NCI-H1436 (cell line): ENCODE measurements around the gene ZNF519.

Experiments used
- DNase-seq: peaks from one replicate; lab custom pipeline; 2025; lab: John Stamatoyannopoulos, UW

ZNF519 gene

DNA sequence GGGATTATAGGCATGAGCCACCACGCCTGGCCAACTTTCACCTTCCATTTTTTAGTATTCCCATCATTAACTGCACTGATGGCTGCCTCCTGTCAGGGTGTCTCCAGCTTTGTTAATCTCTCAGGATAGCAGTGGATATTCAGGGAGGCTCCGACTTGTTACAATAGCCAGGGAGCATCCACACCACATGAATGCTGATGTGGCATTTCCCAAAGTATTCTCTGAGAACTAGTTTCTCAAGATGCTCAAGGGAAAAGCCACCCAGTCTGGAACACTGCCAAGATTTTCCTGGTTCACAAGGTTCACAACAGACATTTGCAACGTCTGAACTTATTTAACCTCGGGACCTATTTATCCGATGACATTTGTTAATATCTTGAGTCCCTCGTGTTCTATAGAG lies 33.8 kb downstream of the ZNF519 start:
- no peak for DNase-seq

DNA sequence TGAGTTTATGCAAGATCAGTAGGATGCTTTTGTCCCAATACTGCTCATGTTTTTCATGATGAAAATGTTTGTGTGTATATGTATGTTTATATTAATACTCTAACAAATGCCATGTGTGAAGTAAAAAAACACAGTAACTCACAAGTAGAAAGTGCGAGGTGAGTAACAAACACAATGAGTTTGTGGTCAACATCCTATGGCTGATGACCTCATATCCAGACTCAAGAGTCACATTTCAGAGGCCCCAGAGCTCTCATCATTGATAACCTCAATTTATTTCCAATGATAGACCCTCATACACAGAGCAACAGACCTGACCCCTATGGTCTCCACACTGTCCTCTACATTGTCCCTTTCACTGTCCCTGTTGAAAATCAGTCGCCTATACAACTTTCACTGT lies 34.5 kb downstream of the ZNF519 start:
- DNase-seq: no peak

DNA sequence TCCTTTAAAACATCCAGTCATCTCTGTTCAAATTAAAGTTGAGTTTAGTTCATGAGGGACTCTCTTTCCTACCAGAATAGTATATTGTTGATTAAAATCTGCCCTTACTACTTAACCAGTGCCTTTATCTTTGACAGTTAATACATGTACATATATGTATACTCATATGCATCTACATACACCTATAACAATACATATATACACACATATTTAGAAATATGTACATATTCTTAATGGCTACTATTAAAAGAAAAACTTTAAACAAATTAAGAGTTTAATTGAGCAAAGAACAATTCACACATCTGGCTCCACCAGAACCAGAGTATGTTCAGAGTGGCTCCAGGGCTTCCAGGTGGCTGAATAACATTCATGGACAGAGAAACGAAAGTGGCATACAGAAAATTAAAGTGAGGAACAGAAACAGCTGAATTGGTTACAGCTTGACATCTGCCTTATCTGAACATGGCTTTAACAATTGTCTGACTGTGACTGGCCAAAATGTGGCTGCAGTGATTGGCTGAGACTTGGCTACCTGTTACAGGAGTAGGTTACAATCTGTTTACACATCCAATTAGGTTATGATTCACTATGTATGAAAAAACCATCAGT lies 38.8 kb downstream of the ZNF519 start:
- DNase-seq: no peak

DNA sequence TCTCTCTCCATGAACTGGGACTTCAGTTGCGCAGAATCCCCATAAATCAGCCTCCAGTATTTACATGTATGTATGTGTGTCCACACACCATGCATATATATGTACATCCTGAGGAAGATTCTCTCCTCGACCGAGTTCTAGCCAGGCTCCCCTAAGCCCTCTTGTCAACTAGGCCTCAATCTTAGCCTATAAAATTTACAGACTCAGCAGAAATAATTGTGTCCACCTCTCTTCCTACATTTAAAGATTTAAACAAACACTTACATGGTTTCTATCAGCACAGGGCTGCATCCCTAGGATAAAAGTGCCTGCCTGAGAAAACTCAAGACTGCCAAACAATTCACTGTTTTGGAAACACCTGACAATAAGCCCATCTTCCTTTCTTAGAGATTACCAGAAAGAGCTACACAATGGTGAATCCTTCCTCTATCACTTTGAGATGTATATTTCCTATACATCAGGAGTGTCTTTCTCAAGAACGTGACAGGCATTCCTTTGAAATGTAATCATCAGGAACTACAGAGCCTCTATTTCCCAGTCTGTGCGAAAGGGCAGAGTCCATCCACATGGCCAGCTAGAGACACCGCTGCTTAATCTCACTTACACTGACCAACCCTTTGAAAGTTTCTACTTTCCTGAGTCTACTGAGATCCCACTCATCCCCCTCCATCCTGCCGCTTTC lies 39.5 kb downstream of the ZNF519 start:
- DNase-seq: no peak

DNA sequence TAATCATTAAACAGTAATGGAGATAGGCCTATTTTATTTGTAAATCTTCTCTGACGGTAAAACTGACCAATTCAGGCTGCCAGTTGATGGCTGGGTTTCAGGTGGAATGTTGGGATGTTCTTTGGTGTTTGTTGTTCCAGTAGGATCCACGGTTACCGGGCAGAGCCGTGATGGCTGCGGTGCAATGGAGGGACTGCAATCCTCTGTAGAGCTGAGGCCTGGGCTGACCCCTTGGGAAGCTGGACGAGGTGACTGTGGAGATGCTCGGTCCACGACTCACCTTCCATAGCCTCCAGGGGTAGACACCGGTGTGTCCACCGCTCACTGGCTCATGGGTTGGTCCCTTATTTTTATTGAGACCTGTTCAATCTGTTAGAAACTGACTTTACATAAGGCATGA lies 42.5 kb downstream of the ZNF519 start:
- DNase-seq: no peak

DNA sequence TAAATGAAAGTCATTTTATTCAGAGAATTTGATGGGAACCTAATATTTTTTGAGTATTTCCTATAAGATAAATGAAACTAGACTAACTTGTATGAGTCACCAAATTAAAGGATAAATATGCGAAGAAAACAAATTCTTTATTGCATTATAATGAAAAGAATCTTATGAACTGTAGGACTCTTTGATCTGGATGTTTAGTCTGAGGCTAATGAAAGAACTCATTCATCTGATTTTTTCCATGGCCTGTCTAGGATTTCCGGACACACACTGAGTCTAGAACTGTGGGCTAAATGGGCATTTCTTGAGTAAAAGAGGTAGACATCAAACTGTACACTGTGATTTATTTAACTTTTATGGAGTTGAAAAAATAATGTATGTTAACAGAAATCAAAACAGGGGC lies 43.0 kb downstream of the ZNF519 start:
- no peak for DNase-seq

DNA sequence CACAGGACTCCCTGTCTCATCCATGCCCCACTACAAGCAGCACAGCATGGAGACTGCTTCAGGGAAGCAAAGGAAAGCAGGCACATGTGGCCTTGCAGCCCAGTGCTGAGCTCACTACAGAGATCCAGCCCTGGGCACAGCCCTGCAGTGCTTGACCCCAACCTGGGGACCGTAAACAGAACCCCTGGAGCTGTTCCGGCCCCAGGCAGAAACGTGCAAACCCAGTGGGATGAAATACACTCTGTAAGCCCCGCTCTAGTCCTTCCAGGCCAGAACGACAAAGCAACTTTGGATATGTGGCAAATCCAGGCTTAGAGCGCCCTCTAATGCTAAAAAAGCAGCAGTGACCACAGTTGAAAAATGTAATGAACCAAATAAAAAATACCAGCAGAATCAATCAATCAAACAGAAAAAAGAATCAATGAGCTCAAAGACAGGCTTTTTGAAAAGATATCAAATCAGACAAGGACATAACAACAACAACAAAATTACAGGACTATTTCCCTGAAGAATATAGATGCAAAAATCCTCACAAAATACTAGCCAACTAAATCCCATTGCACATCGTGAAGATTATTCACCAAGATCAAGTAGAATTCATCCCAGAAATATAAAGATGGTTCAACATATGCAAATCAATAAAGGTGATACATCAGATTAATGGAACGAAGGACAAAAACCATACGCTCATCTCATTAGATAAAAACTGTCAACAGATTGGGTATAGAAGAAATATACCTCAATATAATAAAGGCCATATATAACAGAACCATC lies 45.6 kb downstream of the ZNF519 start:
- peak; percentile 38 for DNase-seq

DNA sequence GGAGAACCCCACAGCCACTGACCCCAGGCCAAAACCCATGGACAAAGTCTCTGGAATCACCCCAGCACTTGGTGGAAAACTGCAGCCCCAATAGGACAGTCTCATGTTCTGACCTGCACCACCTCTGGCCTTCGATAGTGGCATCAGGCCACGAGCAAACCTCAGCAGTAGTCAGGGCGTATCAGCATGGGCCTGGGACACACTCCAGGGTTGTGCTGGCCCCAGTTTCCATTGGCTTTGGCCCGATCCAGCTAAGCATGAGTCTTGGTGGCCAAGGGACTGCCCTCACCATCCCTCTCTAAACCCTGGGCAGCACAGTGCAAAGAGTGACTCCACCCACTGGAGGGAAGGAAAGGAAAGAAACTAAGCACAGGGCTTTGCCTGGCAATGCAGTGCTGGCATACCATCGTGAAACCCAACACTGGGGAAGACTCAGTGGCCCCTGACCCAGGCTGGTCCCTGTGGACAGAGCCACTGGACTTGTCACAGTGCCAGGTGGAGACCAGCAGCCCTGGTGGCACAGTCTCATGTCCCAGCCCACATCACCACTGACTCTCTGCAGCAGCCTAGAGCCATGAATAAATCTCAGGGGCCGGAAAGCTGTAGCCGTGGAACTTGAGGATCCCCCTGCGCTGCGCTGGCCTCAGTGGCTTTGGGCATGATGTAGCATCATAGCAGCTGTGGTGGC lies 46.3 kb downstream of the ZNF519 start:
- no peak for DNase-seq

DNA sequence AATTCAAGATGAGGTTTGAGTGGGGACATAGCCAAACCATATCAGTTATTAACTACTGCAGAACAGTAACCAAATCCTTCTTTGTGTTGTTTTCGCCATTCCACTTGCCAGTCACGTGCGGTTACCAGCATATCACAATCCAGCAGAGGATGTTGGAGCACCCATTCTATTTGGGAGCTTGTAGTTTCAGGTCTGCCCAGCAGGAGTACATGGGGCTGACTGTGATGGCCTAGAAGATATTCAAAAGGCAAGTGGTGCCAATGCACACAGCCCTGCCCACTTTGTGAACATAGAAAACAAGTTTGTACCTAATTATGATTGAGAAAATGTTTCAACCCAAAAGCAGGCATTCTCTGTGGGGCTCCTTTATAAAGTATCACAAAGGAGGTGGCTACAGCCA lies 57.0 kb downstream of the ZNF519 start:
- DNase-seq: no peak

DNA sequence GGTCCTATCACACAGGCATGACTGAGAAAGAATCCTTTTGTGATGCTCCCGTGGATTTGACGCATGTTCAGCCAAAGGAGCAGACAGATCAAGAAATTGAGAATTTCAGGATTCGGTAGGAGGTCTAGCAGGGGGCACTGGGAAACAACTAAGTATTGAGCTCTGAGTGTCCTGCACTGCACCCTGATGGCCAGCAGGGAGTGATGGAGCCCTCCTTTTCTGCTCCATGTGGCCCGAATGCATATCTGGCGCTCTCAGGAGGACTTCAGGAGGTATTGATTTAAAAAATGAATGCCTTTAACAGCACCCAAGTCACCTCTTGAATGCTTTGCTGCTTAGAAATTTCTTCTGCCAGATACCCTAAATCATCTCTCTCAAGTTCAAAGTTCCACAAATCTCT lies 58.0 kb downstream of the ZNF519 start:
- DNase-seq: no peak

DNA sequence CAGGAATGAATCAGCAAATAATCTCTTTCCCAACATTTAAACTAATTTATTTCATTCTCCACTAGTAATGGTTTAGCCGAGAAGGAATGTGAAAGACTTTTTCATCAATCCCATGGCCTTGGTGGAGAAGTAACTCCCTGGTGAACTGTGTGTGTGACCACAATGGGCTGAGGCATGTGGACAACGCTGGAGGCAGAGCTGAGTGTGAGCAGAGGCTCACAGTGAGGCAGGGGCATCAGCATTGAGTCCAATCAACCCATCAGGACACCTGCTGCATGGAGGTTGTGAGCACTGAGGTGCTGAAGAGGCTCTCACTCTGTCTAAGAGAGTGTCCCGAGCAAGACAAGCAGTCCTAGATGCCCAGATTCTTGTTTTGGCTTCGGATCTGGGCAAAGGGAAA lies 78.6 kb downstream of the ZNF519 start:
- no peak for DNase-seq
